Esophagus squamous epithelium (tissue), 5 donors: ENCODE results near the gene GALK1. TPM values are rescaled to one million over a fixed set of nuclear protein-coding genes. Genes with fewer than 3 reads are reported as not detected.
A peak's percentile ranks its signal among the peaks of the same experiment; 100 is the strongest.

Experiments used
- DNase-seq: peaks from one replicate; lab custom pipeline; 2025; lab: John Stamatoyannopoulos, UW
- H3K27ac ChIP-seq, 4 donors: fragments of 200-600 bp; sonication (generic); one replicate each; pipeline ENCODE4 v1.5.1; 2016 to 2019; ENCODE audit warnings: mild to moderate bottlenecking in 1 of 4
- H3K27me3 ChIP-seq, 4 donors: fragments of 200-600 bp; sonication (generic); 1 replicate in 3 of 4; 2 replicates in 1 of 4; pipeline versions ENCODE4 v1.5.1 to v1.6.0; 2017 to 2021; ENCODE audit warnings: antibody characterized with exemption in 1 of 4
- H3K36me3 ChIP-seq, 3 donors: fragments of 200-600 bp; sonication (generic); one replicate each; pipeline ENCODE4 v1.5.1; 2016 to 2019
- H3K4me1 ChIP-seq, 3 donors: fragments of 200-600 bp; sonication (generic); one replicate each; pipeline ENCODE4 v1.5.1; 2017 to 2019
- H3K4me3 ChIP-seq, 4 donors: fragments of 200-600 bp; sonication (generic); 1 replicate in 3 of 4; 2 replicates in 1 of 4; pipeline ENCODE4 v1.5.1; 2016 to 2019; ENCODE audit warnings: mild to moderate bottlenecking in 2 of 4, moderate library complexity in 1 of 4
- H3K9me3 ChIP-seq, 3 donors: fragments of 200-600 bp; sonication (generic); one replicate each; pipeline ENCODE4 v1.5.1; 2016 to 2019
- POLR2A ChIP-seq, 4 donors: fragments of 450-650 bp; IDR thresholded peaks; one replicate each; pipeline ENCODE4 v1.6.1; 2017; ENCODE audit warnings: antibody characterized with exemption in 4 of 4, mild to moderate bottlenecking in 4 of 4, moderate library complexity in 3 of 4
- WGBS, 2 donors: methylation state at CpG; one replicate each; pipeline ENCODE4 v1.1.5; 2018; 5-methylcytosine and 5-hydroxymethylcytosine counted together
- intact Hi-C: fragments of 100-400 bp; cut with DNase I; formaldehyde crosslinking; loops from one replicate; pipeline ENCODE4 v1.15.0; 2022
- total RNA-seq, 4 donors: library from RNA; depleted of rRNA; stranded (reverse); fragments of >200 nt; gene quantifications; one replicate each; pipeline ENCODE4 v1.1.0, GENCODE V29; 2016
- TF ChIP-seq, protein P1 (sequence below), 6 experiments: fragments of 450-650 bp in 4 of 6; fragments of 200-600 bp in 2 of 6; sonication (generic) in 2 of 6; IDR thresholded peaks; one replicate each; pipeline ENCODE4 v1.5.1; 2016 to 2019; ENCODE audit warnings: antibody characterized with exemption in 6 of 6, mild to moderate bottlenecking in 4 of 6, moderate library complexity in 4 of 6
- donor health status: DM: yes; HTN: yes; CAD: no.

Gene GALK1
- total RNA-seq, 4 donors from 2014 or later = 16.4 to 30.9 (median 20.2) TPM

DNA sequence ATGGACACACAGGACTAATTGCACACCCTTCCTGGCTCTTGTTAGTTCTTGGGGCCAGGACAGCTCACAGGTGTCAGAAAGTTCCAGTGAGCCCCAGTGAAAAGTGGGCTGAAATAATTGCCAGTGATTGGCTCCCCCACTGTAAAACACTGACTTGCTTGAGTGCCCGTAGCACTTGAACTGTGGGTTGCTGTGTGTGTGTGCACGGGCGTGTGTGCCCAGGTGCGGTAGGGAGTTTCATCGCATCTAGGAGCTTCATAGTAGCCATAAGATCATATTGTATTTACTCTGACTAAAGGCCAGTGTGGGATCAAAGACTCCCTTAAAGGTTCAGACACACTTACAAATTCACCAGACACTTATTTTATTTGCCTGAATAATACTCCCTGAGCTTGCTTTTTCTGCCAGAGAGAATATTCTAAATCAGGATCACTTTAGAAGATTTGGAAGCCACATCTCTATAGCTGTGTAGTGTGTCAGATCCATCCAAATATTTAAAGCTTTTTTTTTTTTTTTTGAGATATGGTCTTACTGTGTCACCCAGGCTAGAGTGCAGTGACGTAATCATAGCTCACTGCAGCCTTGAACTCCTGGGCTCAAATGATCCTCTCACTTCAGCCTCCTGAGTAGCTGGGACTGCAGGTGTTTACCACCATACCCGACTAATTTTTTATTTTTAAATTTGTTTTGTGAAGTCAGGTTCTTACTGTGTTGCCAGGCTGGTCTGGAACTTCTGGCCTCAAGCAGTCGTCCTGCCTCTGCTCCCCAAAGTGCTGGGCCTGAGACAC is 31.0 kb upstream of the GALK1 start:
- WGBS, 2 donors = 88 to 90% methylated on average over 8 of the region's 8 CpGs
- peaks cover 0 to 4% (median 0%) of the 10 kb centered on the region in 3 donors for H3K4me1 ChIP-seq
- no peak overlapping the region for H3K4me3 ChIP-seq
- H3K36me3 ChIP-seq = peaks cover 12 to 83% (median 16%) of the 10 kb centered on the region in 3 donors
- DNase-seq = no peak
- H3K27me3 ChIP-seq = no peaks in the 10 kb centered on the region
- intact Hi-C loops = no loop called here
- TF ChIP-seq, protein P1, sequence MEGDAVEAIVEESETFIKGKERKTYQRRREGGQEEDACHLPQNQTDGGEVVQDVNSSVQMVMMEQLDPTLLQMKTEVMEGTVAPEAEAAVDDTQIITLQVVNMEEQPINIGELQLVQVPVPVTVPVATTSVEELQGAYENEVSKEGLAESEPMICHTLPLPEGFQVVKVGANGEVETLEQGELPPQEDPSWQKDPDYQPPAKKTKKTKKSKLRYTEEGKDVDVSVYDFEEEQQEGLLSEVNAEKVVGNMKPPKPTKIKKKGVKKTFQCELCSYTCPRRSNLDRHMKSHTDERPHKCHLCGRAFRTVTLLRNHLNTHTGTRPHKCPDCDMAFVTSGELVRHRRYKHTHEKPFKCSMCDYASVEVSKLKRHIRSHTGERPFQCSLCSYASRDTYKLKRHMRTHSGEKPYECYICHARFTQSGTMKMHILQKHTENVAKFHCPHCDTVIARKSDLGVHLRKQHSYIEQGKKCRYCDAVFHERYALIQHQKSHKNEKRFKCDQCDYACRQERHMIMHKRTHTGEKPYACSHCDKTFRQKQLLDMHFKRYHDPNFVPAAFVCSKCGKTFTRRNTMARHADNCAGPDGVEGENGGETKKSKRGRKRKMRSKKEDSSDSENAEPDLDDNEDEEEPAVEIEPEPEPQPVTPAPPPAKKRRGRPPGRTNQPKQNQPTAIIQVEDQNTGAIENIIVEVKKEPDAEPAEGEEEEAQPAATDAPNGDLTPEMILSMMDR (IDR thresholded peaks at IDR 0.05) = no peak
- no peak for TF ChIP-seq POLR2A (IDR thresholded peaks at IDR 0.05)
- H3K9me3 ChIP-seq = no peaks in the 10 kb centered on the region
- no peak overlapping the region for H3K27ac ChIP-seq

DNA sequence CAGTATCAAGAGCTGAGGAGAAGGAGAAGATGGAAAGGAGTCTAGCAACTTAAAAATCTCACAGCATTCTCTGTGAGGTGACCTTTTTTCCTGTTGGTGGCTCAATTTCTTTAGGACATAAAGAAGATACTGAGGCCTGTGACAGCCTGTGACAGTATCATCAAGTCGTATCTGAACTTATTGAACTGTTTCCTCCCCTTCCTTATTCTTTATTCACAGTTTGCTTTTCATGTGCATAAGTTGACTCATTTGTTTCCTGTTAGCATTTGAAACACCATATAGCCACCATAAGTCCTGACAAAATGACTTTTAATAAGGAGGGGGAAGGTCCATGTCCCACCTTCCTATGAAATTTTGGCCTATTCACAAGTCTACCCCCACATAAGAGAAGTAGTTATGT is 28.5 kb upstream of the GALK1 start:
- no peak for DNase-seq
- 34 to 40% methylated on average over 1 of the region's 1 CpG for WGBS, 2 donors
- Histone ChIP-seq H3K36me3 (peaks cover 7 to 58% (median 9%) of the 10 kb centered on the region in 3 donors), H3K9me3 (no peaks in the 10 kb centered on the region), H3K4me1 (peaks cover 0 to 26% (median 0%) of the 10 kb centered on the region in 3 donors), H3K27me3 (no peaks in the 10 kb centered on the region), H3K4me3 (no peak overlapping the region), H3K27ac (no peak overlapping the region)
- intact Hi-C loops = no loop called here
- TF ChIP-seq, protein P1 (IDR thresholded peaks at IDR 0.05) = no peak
- no peak for TF ChIP-seq POLR2A (IDR thresholded peaks at IDR 0.05)

DNA sequence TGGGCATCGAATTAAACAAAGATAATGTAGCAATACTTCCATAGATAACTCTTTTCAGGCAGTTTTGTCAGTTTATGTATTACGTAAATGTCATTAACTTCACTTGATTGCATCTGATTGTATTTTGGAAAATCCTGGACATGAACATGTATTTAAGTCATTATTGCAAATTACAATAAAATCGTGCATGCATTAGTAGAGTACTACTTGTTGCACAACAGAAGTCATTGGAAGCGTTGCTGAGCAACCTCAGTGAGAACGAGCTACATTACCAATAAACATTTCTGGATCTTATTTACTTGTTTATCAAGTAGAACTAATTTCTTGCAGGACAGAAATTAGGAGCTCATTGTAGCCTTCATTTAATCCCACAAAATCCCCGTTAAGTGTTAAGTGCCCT is 26.3 kb upstream of the GALK1 start:
- H3K4me1 ChIP-seq = peaks cover 0 to 48% (median 16%) of the 10 kb centered on the region in 3 donors
- H3K4me3 ChIP-seq = no peak overlapping the region
- intact Hi-C loops = no loop called here
- DNase-seq = no peak
- no peak for TF ChIP-seq POLR2A (IDR thresholded peaks at IDR 0.05)
- TF ChIP-seq, protein P1 (IDR thresholded peaks at IDR 0.05) = no peak
- H3K27me3 ChIP-seq = no peaks in the 10 kb centered on the region
- H3K36me3 ChIP-seq = peaks cover 0 to 42% (median 4%) of the 10 kb centered on the region in 3 donors
- WGBS, 2 donors = 85 to 87% methylated on average over 6 of the region's 6 CpGs
- no peak overlapping the region for H3K27ac ChIP-seq
- no peaks in the 10 kb centered on the region for H3K9me3 ChIP-seq

DNA sequence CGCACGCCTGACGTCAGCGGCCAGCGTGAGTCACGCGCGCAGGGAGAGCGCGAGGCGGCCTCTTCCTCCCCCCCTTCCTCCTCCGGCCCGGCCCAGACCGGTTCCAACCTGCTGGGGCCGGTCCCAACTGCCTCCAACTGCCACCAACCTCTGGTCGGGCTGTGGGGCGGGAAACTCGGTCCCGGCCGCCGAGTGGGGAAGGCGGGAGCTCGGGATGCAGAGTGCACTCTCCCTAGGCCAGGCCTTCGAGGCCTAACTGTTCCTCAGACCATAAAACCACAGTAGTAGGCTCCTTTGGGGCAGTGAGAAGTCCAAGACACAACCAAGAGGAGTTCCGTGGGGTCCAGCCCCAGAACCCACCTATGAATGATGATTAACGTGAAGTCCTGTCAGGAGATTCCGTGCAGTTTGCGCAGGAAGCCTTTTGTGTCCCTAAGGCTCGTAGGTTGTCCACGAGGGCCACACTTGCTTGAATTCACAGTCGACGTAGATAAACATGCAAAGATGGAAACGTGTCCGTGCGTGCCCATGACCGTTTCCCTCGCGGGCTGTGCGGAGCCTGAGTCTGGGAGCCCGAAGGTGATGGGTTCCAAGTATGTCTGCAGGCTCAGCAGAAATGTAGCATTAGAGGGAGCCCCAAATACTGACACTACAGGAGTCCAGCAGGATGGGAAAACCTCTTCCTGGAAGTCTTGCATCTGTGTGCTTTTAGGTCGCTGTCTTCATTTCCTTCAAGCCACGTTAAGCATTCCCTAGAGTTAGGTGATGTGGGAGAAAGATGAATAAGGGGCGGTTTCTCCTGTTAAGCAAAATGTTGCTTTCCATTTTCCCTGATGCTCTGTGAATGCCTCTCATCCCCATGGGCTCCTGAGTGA is 20.3 kb upstream of the GALK1 start:
- peak; percentile 84 for DNase-seq
- 10 to 12% methylated on average over 15 to 17 of the region's 43 CpGs for WGBS, 2 donors
- TF ChIP-seq, protein P1 (IDR thresholded peaks at IDR 0.05) = no peak
- TF ChIP-seq POLR2A (IDR thresholded peaks at IDR 0.05) = peak in 2 of 4 donors; percentile 56 to 81
- no peaks in the 10 kb centered on the region for H3K27me3 ChIP-seq
- intact Hi-C loops = no loop called here
- peaks cover 26 to 89% (median 44%) of the 10 kb centered on the region in 3 donors for H3K4me1 ChIP-seq
- peak overlapping the region; percentile 58 to 94 (median 68) for H3K4me3 ChIP-seq
- no peaks in the 10 kb centered on the region for H3K9me3 ChIP-seq
- no peaks in the 10 kb centered on the region for H3K36me3 ChIP-seq
- peak overlapping the region; percentile 97 to 100 (median 98) for H3K27ac ChIP-seq
